Stimulated activated naive B cell treated with anti-CD40 and anti-IgM and Interleukin-4, amounts not matched to agents 10 μg/mL and 1 μg/mL and 100 μg/mL, for 72 hours (primary cell): ENCODE data around the gene ABHD17C.

Source experiments
- ATAC-seq, 2 donors: fragments of 150-1000 bp; cut with Tn5 transposase; replicated peaks; 2 replicates each; pipeline ENCODE4 v1.10.0; 2021; ENCODE audit warnings: moderate library complexity in 1 of 2
- DNase-seq: peaks from one replicate; pipeline ENCODE4 v3.0.0; 2021
- H3K27ac Mint-ChIP-seq: one replicate; pipeline ENCODE4 v1.8.0; 2022; ENCODE audit warnings: mild to moderate bottlenecking, mixed read lengths
- H3K27me3 Mint-ChIP-seq, 2 donors: one replicate each; pipeline ENCODE4 v1.8.0; 2022; ENCODE audit warnings: mixed read lengths in 2 of 2
- H3K36me3 Mint-ChIP-seq, 2 donors: one replicate each; pipeline ENCODE4 v1.8.0; 2022; ENCODE audit warnings: mixed read lengths in 2 of 2, mild to moderate bottlenecking in 1 of 2
- H3K4me1 Mint-ChIP-seq, 2 donors: one replicate each; pipeline ENCODE4 v1.8.0; 2022; ENCODE audit warnings: mixed read lengths in 2 of 2, mild to moderate bottlenecking in 1 of 2
- H3K4me3 Mint-ChIP-seq, 2 donors: one replicate each; pipeline ENCODE4 v1.8.0; 2022; ENCODE audit warnings: mild to moderate bottlenecking in 2 of 2, mixed read lengths in 2 of 2, moderate library complexity in 1 of 2
- H3K9me3 Mint-ChIP-seq, 2 donors: one replicate each; pipeline ENCODE4 v1.8.0; 2022; ENCODE audit warnings: mixed read lengths in 2 of 2, mild to moderate bottlenecking in 1 of 2

The ABHD17C gene

GRCh38 chr15:80697075-80697685 lies 2.1 kb downstream of the ABHD17C start:
- no peaks in the 10 kb centered on the region for H3K36me3 Mint-ChIP-seq
- peaks cover 7 to 22% of the 10 kb centered on the region in 2 donors for H3K4me1 Mint-ChIP-seq
- DNase-seq (no peak), ATAC-seq (no peak)
- H3K9me3 Mint-ChIP-seq, result no peaks in the 10 kb centered on the region
- H3K4me3 Mint-ChIP-seq, result peak overlapping the region in 1 of 2 donors; percentile 93
- peaks cover 10 to 12% of the 10 kb centered on the region in 2 donors for H3K27me3 Mint-ChIP-seq
- H3K27ac Mint-ChIP-seq, result no peak overlapping the region

GRCh38 chr15:80698676-80699075 lies 3.6 kb downstream of the ABHD17C start:
- Mint-ChIP-seq H3K9me3 (no peaks in the 10 kb centered on the region), H3K4me3 (no peak overlapping the region), H3K27ac (no peak overlapping the region), H3K36me3 (no peaks in the 10 kb centered on the region), H3K27me3 (peaks cover 10 to 12% of the 10 kb centered on the region in 2 donors), H3K4me1 (peaks cover 7 to 22% of the 10 kb centered on the region in 2 donors)
- DNase-seq (no peak), ATAC-seq (no peak)

GRCh38 chr15:80699981-80700380 lies 4.9 kb downstream of the ABHD17C start:
- H3K27ac Mint-ChIP-seq, result no peak overlapping the region
- no peaks in the 10 kb centered on the region for H3K9me3 Mint-ChIP-seq
- peaks cover 3% of the 10 kb centered on the region in 2 donors for H3K36me3 Mint-ChIP-seq
- no peak for DNase-seq
- no peak for ATAC-seq
- H3K27me3 Mint-ChIP-seq, result peaks cover 10 to 12% of the 10 kb centered on the region in 2 donors
- peaks cover 5 to 13% of the 10 kb centered on the region in 2 donors for H3K4me1 Mint-ChIP-seq
- H3K4me3 Mint-ChIP-seq, result no peak overlapping the region

GRCh38 chr15:80701676-80702311 lies 6.7 kb downstream of the ABHD17C start:
- H3K27me3 Mint-ChIP-seq, result peaks cover 6 to 8% of the 10 kb centered on the region in 2 donors
- no peaks in the 10 kb centered on the region for H3K4me1 Mint-ChIP-seq
- no peaks in the 10 kb centered on the region for H3K9me3 Mint-ChIP-seq
- H3K27ac Mint-ChIP-seq, result no peak overlapping the region
- no peak overlapping the region for H3K4me3 Mint-ChIP-seq
- ATAC-seq, result no peak
- DNase-seq, result no peak
- H3K36me3 Mint-ChIP-seq, result peaks cover 4 to 5% of the 10 kb centered on the region in 2 donors

GRCh38 chr15:80703081-80703480 lies 8.0 kb downstream of the ABHD17C start:
- Mint-ChIP-seq H3K36me3 (peaks cover 4 to 5% of the 10 kb centered on the region in 2 donors), H3K4me1 (no peaks in the 10 kb centered on the region), H3K27ac (no peak overlapping the region), H3K4me3 (no peak overlapping the region), H3K27me3 (peaks cover 6 to 8% of the 10 kb centered on the region in 2 donors), H3K9me3 (no peaks in the 10 kb centered on the region)
- ATAC-seq, result no peak
- DNase-seq, result no peak

GRCh38 chr15:80703965-80704364 lies 8.9 kb downstream of the ABHD17C start:
- ATAC-seq (no peak), DNase-seq (no peak)
- Mint-ChIP-seq H3K4me3 (no peak overlapping the region), H3K27ac (no peak overlapping the region), H3K27me3 (peaks cover under 1 to 8% of the 10 kb centered on the region in 2 donors), H3K4me1 (no peaks in the 10 kb centered on the region), H3K9me3 (no peaks in the 10 kb centered on the region), H3K36me3 (peaks cover 4 to 5% of the 10 kb centered on the region in 2 donors)

GRCh38 chr15:80706161-80706560 lies 11.1 kb downstream of the ABHD17C start:
- no peak for DNase-seq
- H3K4me3 Mint-ChIP-seq, result no peak overlapping the region
- peaks cover 0 to 2% of the 10 kb centered on the region in 2 donors for H3K4me1 Mint-ChIP-seq
- no peak overlapping the region for H3K27ac Mint-ChIP-seq
- no peak for ATAC-seq
- H3K27me3 Mint-ChIP-seq, result no peaks in the 10 kb centered on the region
- H3K9me3 Mint-ChIP-seq, result no peaks in the 10 kb centered on the region
- peaks cover 4 to 5% of the 10 kb centered on the region in 2 donors for H3K36me3 Mint-ChIP-seq

GRCh38 chr15:80709542-80709941 lies 14.4 kb downstream of the ABHD17C start:
- ATAC-seq, result no peak
- H3K4me3 Mint-ChIP-seq, result no peak overlapping the region
- no peaks in the 10 kb centered on the region for H3K27me3 Mint-ChIP-seq
- no peaks in the 10 kb centered on the region for H3K9me3 Mint-ChIP-seq
- H3K4me1 Mint-ChIP-seq, result peaks cover 0 to 6% of the 10 kb centered on the region in 2 donors
- H3K27ac Mint-ChIP-seq, result no peak overlapping the region
- DNase-seq, result no peak
- H3K36me3 Mint-ChIP-seq, result peaks cover 4 to 5% of the 10 kb centered on the region in 2 donors

- H3K9me3 Mint-ChIP-seq, result no peaks in the 10 kb centered on the region
- H3K4me3 Mint-ChIP-seq, result no peak overlapping the region
- no peak overlapping the region for H3K27ac Mint-ChIP-seq
- no peaks in the 10 kb centered on the region for H3K27me3 Mint-ChIP-seq
- peak; percentile 60 to 76 for ATAC-seq
- DNase-seq, result no peak
- peaks cover 0 to 6% of the 10 kb centered on the region in 2 donors for H3K4me1 Mint-ChIP-seq
- no peaks in the 10 kb centered on the region for H3K36me3 Mint-ChIP-seq
These were observed 15.8 kb downstream of the ABHD17C start for GRCh38 chr15:80710635-80711554.

GRCh38 chr15:80711886-80712285 lies 16.8 kb downstream of the ABHD17C start:
- peaks cover 0 to 6% of the 10 kb centered on the region in 2 donors for H3K4me1 Mint-ChIP-seq
- H3K9me3 Mint-ChIP-seq, result no peaks in the 10 kb centered on the region
- no peak for DNase-seq
- no peak overlapping the region for H3K4me3 Mint-ChIP-seq
- ATAC-seq, result no peak
- no peaks in the 10 kb centered on the region for H3K27me3 Mint-ChIP-seq
- no peak overlapping the region for H3K27ac Mint-ChIP-seq
- H3K36me3 Mint-ChIP-seq, result no peaks in the 10 kb centered on the region

- H3K27ac Mint-ChIP-seq, result no peak overlapping the region
- ATAC-seq (no peak), DNase-seq (no peak)
- no peaks in the 10 kb centered on the region for H3K9me3 Mint-ChIP-seq
- no peak overlapping the region for H3K4me3 Mint-ChIP-seq
- H3K27me3 Mint-ChIP-seq, result no peaks in the 10 kb centered on the region
- H3K36me3 Mint-ChIP-seq, result no peaks in the 10 kb centered on the region
- peaks cover 0 to 6% of the 10 kb centered on the region in 2 donors for H3K4me1 Mint-ChIP-seq
These were observed 17.8 kb downstream of the ABHD17C start for GRCh38 chr15:80712956-80713355.

GRCh38 chr15:80721476-80721875 lies 26.4 kb downstream of the ABHD17C start:
- H3K4me3 Mint-ChIP-seq, result no peak overlapping the region
- H3K9me3 Mint-ChIP-seq, result no peaks in the 10 kb centered on the region
- peaks cover 1 to 4% of the 10 kb centered on the region in 2 donors for H3K36me3 Mint-ChIP-seq
- H3K27me3 Mint-ChIP-seq, result no peaks in the 10 kb centered on the region
- no peaks in the 10 kb centered on the region for H3K4me1 Mint-ChIP-seq
- H3K27ac Mint-ChIP-seq, result no peak overlapping the region
- DNase-seq, result no peak
- no peak for ATAC-seq

- Mint-ChIP-seq H3K27me3 (no peaks in the 10 kb centered on the region), H3K4me3 (no peak overlapping the region), H3K9me3 (no peaks in the 10 kb centered on the region), H3K36me3 (peaks cover 1 to 4% of the 10 kb centered on the region in 2 donors), H3K4me1 (no peaks in the 10 kb centered on the region), H3K27ac (no peak overlapping the region)
- ATAC-seq (no peak), DNase-seq (no peak)
These were observed 27.7 kb downstream of the ABHD17C start for GRCh38 chr15:80722811-80723210.

GRCh38 chr15:80727196-80727595 lies 32.1 kb downstream of the ABHD17C start:
- DNase-seq (no peak), ATAC-seq (no peak)
- H3K36me3 Mint-ChIP-seq, result no peaks in the 10 kb centered on the region
- no peak overlapping the region for H3K27ac Mint-ChIP-seq
- no peaks in the 10 kb centered on the region for H3K9me3 Mint-ChIP-seq
- no peaks in the 10 kb centered on the region for H3K4me1 Mint-ChIP-seq
- no peaks in the 10 kb centered on the region for H3K27me3 Mint-ChIP-seq
- H3K4me3 Mint-ChIP-seq, result no peak overlapping the region
